IPS DF 6.9 (cell line): ENCODE data around the gene SLC25A40.
"Not testable (repeated sequence)": the region's sequence is repeated elsewhere in the genome, so short reads cannot be mapped to it uniquely, and the experiment has no call there.

Experiments
- DNase-seq: peaks from one replicate; pipeline ENCODE4 v3.0.0-alpha.2; 2013; ENCODE audit warnings: low read depth, low spot score
- H3K27ac ChIP-seq: one replicate; pipeline ENCODE4 v1.5.1; 2013; ENCODE audit warnings: low read length, control low read depth
- H3K27me3 ChIP-seq: 2 replicates; pipeline ENCODE4 v1.6.1; 2013; ENCODE audit warnings: mild to moderate bottlenecking, low read length; ENCODE audit not compliant: control insufficient read depth, insufficient read depth
- H3K36me3 ChIP-seq: 2 replicates; pipeline ENCODE4 v1.6.1; 2013; ENCODE audit warnings: low read length; ENCODE audit not compliant: control insufficient read depth, insufficient read depth
- H3K4me1 ChIP-seq: 2 replicates; pipeline ENCODE4 v1.6.1; 2013; ENCODE audit warnings: low read length; ENCODE audit not compliant: control insufficient read depth, insufficient read depth
- H3K4me3 ChIP-seq: 2 replicates; pipeline ENCODE4 v1.5.1; 2013; ENCODE audit warnings: mild to moderate bottlenecking, low read length
- H3K9me3 ChIP-seq: 2 replicates; pipeline ENCODE4 v1.6.1; 2013; ENCODE audit warnings: low read length, inconsistent platforms; ENCODE audit not compliant: control insufficient read depth, insufficient read depth
- WGBS: extraction: QIAGEN DNeasy Blood & Tissue Kit; methylation state at CpG from one replicate; pipeline ENCODE4 v1.1.7; 2013; ENCODE audit warnings: mixed read lengths, missing lambda C conversion rate; ENCODE audit not compliant: insufficient read length, insufficient coverage; 5-methylcytosine and 5-hydroxymethylcytosine counted together

Gene SLC25A40

GRCh38 chr7:87828383-87828782 is 47.8 kb downstream of the SLC25A40 start:
- WGBS = no CpG with 5 or more reads among the region's 1 CpG
- H3K9me3 ChIP-seq, H3K4me1 ChIP-seq: not testable (repeated sequence)

GRCh38 chr7:87825369-87825768 is 50.8 kb downstream of the SLC25A40 start:
- H3K27me3 ChIP-seq, H3K27ac ChIP-seq, DNase-seq, H3K4me1 ChIP-seq, H3K4me3 ChIP-seq, H3K9me3 ChIP-seq, H3K36me3 ChIP-seq: not testable (repeated sequence)
- WGBS = no CpG with 5 or more reads among the region's 2 CpGs

More at GRCh38 chr7:87828383-87828782, 47.8 kb downstream of the SLC25A40 start:
- DNase-seq, H3K27ac ChIP-seq, H3K27me3 ChIP-seq, H3K36me3 ChIP-seq, H3K4me3 ChIP-seq: not testable (repeated sequence)

- not testable (repeated sequence) for H3K9me3 ChIP-seq, H3K4me1 ChIP-seq, H3K27ac ChIP-seq, H3K36me3 ChIP-seq, H3K27me3 ChIP-seq, H3K4me3 ChIP-seq, DNase-seq
- WGBS = no CpG with 5 or more reads among the region's 4 CpGs
Observed at GRCh38 chr7:87822056-87822455, 54.1 kb downstream of the SLC25A40 start.

GRCh38 chr7:87818336-87818735 is 57.8 kb downstream of the SLC25A40 start:
- no peaks in the 10 kb centered on the region for H3K36me3 ChIP-seq

GRCh38 chr7:87816389-87816788 is 59.8 kb downstream of the SLC25A40 start:
- WGBS = no CpG with 5 or more reads among the region's 1 CpG
- DNase-seq = no peak

More at GRCh38 chr7:87818336-87818735, 57.8 kb downstream of the SLC25A40 start:
- Histone ChIP-seq H3K9me3 (no peaks in the 10 kb centered on the region), H3K27ac (no peak overlapping the region), H3K4me3 (no peak overlapping the region), H3K4me1 (no peaks in the 10 kb centered on the region), H3K27me3 (no peaks in the 10 kb centered on the region)
- no peak for DNase-seq

GRCh38 chr7:87810726-87811125 is 65.4 kb downstream of the SLC25A40 start:
- no peaks in the 10 kb centered on the region for H3K27me3 ChIP-seq
- no CpG with 5 or more reads among the region's 2 CpGs for WGBS
- DNase-seq = no peak
- H3K27ac ChIP-seq = no peak overlapping the region
- H3K9me3 ChIP-seq = no peaks in the 10 kb centered on the region
- no peaks in the 10 kb centered on the region for H3K36me3 ChIP-seq
- H3K4me3 ChIP-seq = no peak overlapping the region
- no peaks in the 10 kb centered on the region for H3K4me1 ChIP-seq

More at GRCh38 chr7:87816389-87816788, 59.8 kb downstream of the SLC25A40 start:
- Histone ChIP-seq H3K9me3 (no peaks in the 10 kb centered on the region), H3K27me3 (no peaks in the 10 kb centered on the region), H3K36me3 (no peaks in the 10 kb centered on the region), H3K4me3 (no peak overlapping the region), H3K27ac (no peak overlapping the region), H3K4me1 (no peaks in the 10 kb centered on the region)

- Histone ChIP-seq H3K27me3 (no peaks in the 10 kb centered on the region), H3K4me3 (no peak overlapping the region), H3K36me3 (no peaks in the 10 kb centered on the region), H3K27ac (no peak overlapping the region), H3K4me1 (no peaks in the 10 kb centered on the region), H3K9me3 (no peaks in the 10 kb centered on the region)
- no CpG with 5 or more reads among the region's 1 CpG for WGBS
- no peak for DNase-seq
Observed at GRCh38 chr7:87810130-87810529, 66.0 kb downstream of the SLC25A40 start.

GRCh38 chr7:87806150-87806549 is 70.0 kb downstream of the SLC25A40 start:
- H3K27me3 ChIP-seq = no peaks in the 10 kb centered on the region
- no peak overlapping the region for H3K27ac ChIP-seq
- no peak overlapping the region for H3K4me3 ChIP-seq
- no peaks in the 10 kb centered on the region for H3K36me3 ChIP-seq
- no peaks in the 10 kb centered on the region for H3K9me3 ChIP-seq
- H3K4me1 ChIP-seq = no peaks in the 10 kb centered on the region
- DNase-seq = no peak

- WGBS = no CpG with 5 or more reads among the region's 4 CpGs
- Histone ChIP-seq H3K36me3 (no peaks in the 10 kb centered on the region), H3K27ac (no peak overlapping the region), H3K27me3 (no peaks in the 10 kb centered on the region), H3K9me3 (no peaks in the 10 kb centered on the region), H3K4me1 (no peaks in the 10 kb centered on the region), H3K4me3 (no peak overlapping the region)
- peak; percentile 31 for DNase-seq
Observed at GRCh38 chr7:87797798-87798403, 78.3 kb downstream of the SLC25A40 start.

GRCh38 chr7:87797395-87797794 is 78.8 kb downstream of the SLC25A40 start:
- no peaks in the 10 kb centered on the region for H3K4me1 ChIP-seq
- no peaks in the 10 kb centered on the region for H3K9me3 ChIP-seq
- no peaks in the 10 kb centered on the region for H3K27me3 ChIP-seq
- no peak overlapping the region for H3K4me3 ChIP-seq
- WGBS = no CpG with 5 or more reads among the region's 1 CpG
- no peak overlapping the region for H3K27ac ChIP-seq
- no peak for DNase-seq
- no peaks in the 10 kb centered on the region for H3K36me3 ChIP-seq

GRCh38 chr7:87785368-87785995 is 90.7 kb downstream of the SLC25A40 start:
- no peak for DNase-seq
- H3K36me3 ChIP-seq = no peaks in the 10 kb centered on the region
- no peak overlapping the region for H3K27ac ChIP-seq
- WGBS = no CpG with 5 or more reads among the region's 4 CpGs
- H3K27me3 ChIP-seq = no peaks in the 10 kb centered on the region
- H3K4me1 ChIP-seq = no peaks in the 10 kb centered on the region
- H3K9me3 ChIP-seq = no peaks in the 10 kb centered on the region
- H3K4me3 ChIP-seq = no peak overlapping the region
